Stimulated activated CD4-positive, alpha-beta T cell treated with anti-CD3 and anti-CD28 coated beads, TNF-alpha, amount 100 ng/mL, for 4 hours (primary cell): ENCODE measurements around the gene NR1H3.

Experiments used
- DNase-seq, 3 experiments: peaks; one replicate each; pipeline ENCODE4 v3.0.0-alpha.2; 2020; ENCODE audit warnings: low read depth in 3 of 3

Gene NR1H3

GRCh38 chr11:47244448-47245350, 13.1 kb upstream of the NR1H3 start:
- no peak for DNase-seq

GRCh38 chr11:47245611-47246357, 12.0 kb upstream of the NR1H3 start:
- DNase-seq, result no peak

GRCh38 chr11:47247502-47247901, 10.3 kb upstream of the NR1H3 start:
- DNase-seq, result no peak

- DNase-seq, result no peak
These were observed 9.5 kb upstream of the NR1H3 start for GRCh38 chr11:47248304-47248663.

GRCh38 chr11:47248664-47249377, 9.0 kb upstream of the NR1H3 start, which contains the start of gene ACP2:
Gene ACP2, minus strand, starts transcription at chr11:47248814. Its CDS starts 25 bp downstream, at chr11:47248789.
- DNase-seq, result peak; percentile 72 to 73 (median 73)

GRCh38 chr11:47249378-47249715, 8.4 kb upstream of the NR1H3 start:
- no peak for DNase-seq

- no peak for DNase-seq
These were observed 6.0 kb upstream of the NR1H3 start for GRCh38 chr11:47251751-47252150.

- DNase-seq, result no peak
These were observed 4.1 kb upstream of the NR1H3 start for GRCh38 chr11:47253660-47254059.

- no peak for DNase-seq
These were observed 3.4 kb upstream of the NR1H3 start for GRCh38 chr11:47254386-47254785.

GRCh38 chr11:47256374-47256773, 1.4 kb upstream of the NR1H3 start:
- no peak for DNase-seq

- no peak for DNase-seq
These were observed 649 bp upstream of the NR1H3 start for GRCh38 chr11:47257177-47257516.

GRCh38 chr11:47258317-47258902, 614 bp downstream of the NR1H3 start:
- DNase-seq, result no peak

- no peak for DNase-seq
These were observed 1.6 kb downstream of the NR1H3 start for GRCh38 chr11:47259232-47259977.

- DNase-seq, result no peak
These were observed 2.6 kb downstream of the NR1H3 start for GRCh38 chr11:47260366-47260765.

- DNase-seq, result no peak
These were observed 3.5 kb downstream of the NR1H3 start for GRCh38 chr11:47261291-47261800.

GRCh38 chr11:47264119-47264518, 6.3 kb downstream of the NR1H3 start:
- DNase-seq, result no peak

- no peak for DNase-seq
These were observed 6.7 kb downstream of the NR1H3 start for GRCh38 chr11:47264521-47264920.

- no peak for DNase-seq
These were observed 10.1 kb downstream of the NR1H3 start for GRCh38 chr11:47267876-47268275.

- no peak for DNase-seq
These were observed 10.7 kb downstream of the NR1H3 start for GRCh38 chr11:47268448-47269001.

- peak; percentile 68 to 77 (median 76) for DNase-seq
These were observed 11.4 kb downstream of the NR1H3 start for GRCh38 chr11:47269002-47269828.
